Stimulated activated CD8-positive, alpha-beta memory T cell treated with anti-CD3 and anti-CD28 coated beads, Interleukin-15, amount 100 ng/mL, for 48 hours (primary cell): ENCODE results near the gene TGFBI.

Experiments used
- DNase-seq, 2 donors: peaks; one replicate each; pipeline ENCODE4 v3.0.0-alpha.2; 2020; ENCODE audit warnings: low read depth in 2 of 2

Gene TGFBI

DNA sequence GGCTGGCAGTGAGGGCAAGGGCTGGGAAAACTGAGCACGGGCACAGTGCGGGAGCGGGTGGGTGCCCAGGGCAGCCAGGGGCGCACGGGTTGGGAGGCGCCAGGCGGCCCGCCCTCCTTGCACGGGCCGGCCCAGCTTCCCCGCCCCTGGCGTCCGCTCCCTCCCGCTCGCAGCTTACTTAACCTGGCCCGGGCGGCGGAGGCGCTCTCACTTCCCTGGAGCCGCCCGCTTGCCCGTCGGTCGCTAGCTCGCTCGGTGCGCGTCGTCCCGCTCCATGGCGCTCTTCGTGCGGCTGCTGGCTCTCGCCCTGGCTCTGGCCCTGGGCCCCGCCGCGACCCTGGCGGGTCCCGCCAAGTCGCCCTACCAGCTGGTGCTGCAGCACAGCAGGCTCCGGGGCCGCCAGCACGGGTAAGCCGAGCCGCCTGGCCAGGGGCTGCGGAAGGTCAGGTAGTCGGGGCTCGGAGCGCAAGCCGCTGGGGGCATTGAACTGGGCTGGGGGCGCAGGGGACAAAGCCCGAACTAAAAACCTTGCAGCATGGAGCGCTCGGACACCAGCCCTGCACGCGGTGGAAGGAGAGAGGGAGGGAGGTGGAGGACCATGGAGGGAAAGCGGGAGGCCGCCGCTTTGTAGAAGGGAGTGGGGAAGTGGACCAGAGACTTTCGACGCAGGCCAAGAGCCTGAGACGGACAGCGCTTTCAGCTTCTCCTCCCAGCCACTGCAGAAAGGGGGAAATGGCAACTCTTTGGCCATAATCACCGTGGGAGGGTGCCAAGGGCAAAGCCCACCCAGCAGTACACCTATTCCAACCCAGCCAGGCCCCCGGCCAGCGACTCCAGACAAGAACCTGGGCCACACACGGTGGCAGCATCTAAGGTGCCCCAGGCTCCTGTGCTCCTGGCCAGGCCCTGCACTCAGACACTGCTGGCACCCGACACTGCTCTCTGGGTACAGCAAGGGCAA is at the start of gene TGFBI:
Gene TGFBI (plus strand): TSS at position 207 of the 961 bp plus-strand sequence. CDS start 68 bp downstream, at position 275.
- DNase-seq = no peak

DNA sequence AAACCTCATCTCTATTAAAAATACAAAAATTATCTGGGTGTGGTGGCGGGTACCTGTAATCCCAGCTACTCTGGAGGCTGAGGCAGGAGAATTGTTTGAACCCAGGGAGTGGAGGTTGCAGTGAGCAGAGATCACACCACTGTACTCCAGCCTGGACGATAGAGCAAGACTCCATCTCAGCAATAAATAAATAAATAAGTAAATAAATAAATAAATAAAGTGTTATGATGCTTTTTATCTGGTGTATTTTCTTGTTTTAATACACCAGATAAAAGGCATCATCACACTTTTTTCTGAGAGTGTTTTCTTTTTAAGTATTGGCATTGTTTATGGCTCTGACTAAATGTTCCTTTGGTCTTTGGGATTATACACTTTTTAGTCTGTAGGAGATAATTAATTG is 49.8 kb upstream of the TGFBI start:
- no peak for DNase-seq

DNA sequence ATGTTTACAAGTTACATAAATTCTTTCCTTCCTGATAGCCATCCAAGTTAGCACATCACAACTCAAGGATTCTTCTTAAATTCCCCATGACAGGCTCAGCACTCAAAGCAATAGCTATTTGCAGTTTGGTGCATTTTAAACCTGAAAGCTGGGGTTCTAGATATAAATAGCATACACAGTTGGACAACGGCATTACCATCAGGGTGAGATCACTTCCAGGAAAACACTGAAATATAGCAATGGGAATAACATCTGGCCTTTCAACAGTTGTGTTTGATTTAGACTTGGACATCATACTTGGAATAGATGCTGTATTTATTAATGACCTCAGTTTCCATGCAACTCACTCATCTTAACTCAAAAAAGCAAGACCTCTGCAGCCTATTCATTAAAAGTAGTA is 49.3 kb upstream of the TGFBI start:
- no peak for DNase-seq

DNA sequence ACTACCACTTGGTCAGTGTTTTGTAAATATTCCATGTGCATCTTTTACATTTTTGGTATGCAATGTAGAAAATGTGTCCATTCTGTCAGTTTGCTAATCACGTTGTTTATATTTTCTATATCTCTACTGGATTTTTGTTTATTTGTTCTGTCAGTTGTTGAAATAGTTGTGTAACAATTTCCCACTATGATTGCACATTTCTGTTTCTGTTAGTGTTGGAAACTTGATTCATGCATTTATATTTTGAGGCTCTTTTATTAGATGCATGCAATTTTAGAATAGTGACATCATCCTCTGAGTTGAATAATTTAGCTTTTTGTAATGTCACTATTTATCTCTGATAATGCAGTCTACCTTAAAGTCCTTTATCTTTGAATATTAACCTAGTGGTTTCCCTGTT is 48.2 kb upstream of the TGFBI start:
- DNase-seq = no peak

DNA sequence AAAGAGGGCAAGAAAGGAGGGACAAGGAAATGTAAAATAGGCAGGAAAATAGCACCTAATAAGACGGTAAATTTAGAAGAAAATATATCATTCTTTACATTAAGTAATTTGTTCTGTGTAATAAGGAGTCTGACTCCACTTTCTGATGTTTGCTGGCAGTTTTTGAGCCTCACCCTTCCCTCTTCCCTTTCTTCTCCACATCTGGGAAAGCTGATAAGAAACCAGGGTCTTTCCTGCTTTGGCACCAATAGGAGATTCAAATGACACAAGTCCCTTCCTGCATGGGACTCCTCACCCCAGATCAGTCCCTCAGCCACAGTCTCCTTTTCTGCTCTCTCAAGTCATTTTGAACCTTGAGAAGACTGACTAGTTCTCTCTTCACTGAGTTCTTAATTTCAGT is 42.8 kb upstream of the TGFBI start:
- DNase-seq = no peak

DNA sequence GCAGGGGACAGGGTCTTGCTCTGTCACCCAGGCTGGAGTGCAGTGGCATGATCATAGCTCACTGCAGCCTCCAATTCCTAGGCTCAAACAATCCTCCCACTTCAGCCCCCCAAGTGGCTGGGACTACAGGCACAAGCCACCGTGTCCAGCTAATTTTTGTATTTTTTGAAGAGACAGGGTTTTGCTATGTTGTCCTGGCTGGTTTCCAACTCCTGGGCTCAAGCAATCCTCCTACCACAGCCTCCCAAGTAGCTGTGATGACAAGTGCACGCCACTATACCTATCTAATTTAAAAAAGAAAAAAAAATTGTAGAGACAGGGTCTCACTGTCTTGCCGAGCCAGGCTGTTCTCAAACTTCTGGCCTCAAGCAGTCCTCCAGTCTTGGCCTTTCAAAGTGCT is 42.4 kb upstream of the TGFBI start:
- no peak for DNase-seq

DNA sequence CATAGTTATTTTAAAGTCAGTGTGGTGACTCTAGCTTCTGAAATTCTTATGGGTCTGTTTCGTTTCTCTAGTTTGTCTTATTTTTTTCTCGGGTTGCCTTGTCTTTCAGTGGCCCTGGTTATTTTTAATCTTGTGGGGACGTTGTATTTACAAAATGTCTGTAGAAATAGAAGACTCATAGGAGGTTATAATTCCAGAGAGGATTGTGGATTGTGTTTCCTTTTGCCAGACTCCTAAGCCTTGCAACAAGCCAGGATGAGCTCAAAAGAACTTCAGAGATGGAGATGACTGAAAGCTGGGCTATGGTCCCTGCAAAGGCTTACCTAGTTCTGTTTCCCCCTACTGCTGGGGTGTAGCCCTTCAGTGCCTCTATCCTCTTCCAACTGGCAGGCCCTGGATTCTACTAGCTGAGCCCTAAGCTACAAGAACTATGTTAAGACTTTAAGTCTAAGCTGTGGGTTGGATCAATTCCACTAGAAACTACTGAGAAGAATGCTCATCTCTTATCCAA is 41.8 kb upstream of the TGFBI start:
- no peak for DNase-seq

DNA sequence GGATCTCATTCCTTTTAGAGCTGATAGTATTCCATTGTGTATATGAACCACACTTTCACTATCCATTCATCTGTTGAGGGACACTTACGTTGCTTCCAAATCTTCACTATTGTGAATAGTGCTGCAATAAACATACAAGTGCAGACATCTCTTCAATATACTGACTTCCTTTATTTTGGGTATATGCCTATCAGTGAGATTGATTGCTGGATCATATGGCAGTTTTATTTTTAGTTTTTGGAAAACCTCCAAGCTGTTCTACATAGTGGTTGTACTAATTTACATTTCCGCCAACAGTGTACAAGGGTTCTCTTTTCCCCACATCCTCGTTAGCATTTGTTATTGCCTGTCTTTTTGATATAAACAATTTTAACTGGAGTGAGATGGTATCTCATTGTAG is 40.2 kb upstream of the TGFBI start:
- DNase-seq = no peak

DNA sequence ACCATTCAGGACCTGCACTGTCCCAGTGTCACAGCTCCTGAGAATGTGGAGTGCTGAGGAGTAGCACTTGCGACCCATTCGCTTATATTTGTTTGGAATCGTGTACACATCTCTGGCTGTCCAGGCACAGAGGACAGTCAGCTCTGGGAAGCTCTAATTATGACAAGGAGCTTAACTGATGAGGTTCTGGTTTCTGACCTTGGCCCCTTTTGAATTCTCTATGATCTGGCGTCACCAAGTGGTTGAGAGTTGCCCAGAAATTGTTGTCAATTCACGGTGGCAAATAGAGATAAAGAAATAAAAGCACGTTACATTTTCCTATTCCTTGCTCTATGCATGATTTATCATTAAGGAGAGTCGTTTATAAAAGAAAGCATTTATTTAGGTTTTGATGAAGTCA is 39.1 kb upstream of the TGFBI start:
- no peak for DNase-seq

DNA sequence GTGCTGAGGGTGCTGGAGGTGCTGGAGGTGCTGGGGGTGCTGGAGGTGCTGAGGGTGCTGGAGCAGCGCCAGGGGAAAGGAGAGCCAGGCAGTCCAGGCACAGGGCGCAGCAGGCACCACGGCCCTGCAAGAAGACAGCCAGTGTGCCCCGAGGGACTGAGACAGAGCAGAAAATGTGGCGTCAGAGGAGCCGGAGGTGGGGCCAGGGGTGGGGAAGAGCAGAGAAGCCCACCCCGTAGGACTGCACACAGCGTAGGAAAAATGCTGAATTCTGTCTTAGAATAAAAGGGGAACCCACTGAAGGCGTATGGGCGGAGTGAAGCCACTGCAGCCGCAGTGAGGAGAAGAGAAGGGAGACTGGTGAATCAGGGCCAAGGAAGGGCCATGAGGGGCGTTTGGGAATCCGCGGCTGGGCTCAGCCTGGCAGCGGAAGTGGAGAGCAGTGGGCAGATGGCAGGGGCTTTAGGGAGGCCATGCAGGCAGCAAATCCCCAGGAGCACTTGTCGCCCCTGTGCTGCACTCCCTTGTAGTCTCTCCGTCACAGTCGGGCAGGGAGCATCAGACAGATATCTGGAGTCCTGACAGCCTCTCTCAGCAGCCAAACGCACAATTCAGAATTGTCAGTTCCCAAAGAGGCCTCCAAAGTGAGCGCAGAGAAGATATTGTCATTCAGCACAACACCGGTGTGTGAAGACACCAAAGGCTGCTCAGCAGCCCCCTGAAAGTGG is 38.1 kb upstream of the TGFBI start:
- no peak for DNase-seq

DNA sequence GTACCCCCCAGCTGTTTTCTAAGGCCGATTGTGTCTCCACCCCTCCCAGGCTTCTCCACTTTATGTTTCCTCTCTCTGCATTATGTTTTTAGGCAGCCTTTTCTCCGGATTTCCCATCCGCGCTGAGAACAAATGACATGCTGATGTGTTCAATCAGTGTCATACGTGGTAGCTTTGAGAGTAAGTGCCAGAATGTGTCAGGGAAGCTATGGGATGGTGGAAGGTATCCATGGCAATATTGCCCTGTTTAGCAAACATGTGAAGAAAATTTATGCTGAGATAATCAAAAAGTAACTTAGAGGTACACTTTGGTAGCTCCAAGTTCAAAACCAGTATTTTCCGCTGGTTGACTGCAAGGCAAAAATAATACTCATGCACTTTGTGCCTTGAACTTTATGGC is 37.4 kb upstream of the TGFBI start:
- no peak for DNase-seq

DNA sequence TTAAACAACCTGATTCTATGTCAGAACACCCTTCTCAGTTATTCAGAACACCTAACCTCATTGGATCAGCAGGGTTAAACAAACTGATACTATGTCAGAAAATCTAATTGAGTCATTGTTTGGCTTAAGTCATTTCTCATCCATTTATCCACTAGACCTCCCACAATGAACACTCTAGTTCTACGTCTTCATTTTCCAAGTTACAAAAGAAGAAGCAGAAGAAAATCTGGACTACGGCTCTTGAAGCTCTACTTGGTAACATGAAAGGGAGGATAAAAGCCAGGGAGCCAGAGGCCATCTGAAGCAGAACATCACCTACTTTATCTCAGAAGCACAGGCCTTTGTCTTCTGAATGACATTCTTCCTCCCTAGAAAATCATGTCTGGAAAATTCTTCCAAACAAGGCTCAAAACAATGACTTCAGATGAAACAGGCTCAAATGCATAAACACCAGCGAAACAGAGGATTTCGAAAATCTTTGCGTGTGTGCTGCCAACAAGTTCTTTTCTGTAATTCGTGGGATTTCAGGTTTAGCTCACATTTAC is 35.4 kb upstream of the TGFBI start:
- DNase-seq = no peak

DNA sequence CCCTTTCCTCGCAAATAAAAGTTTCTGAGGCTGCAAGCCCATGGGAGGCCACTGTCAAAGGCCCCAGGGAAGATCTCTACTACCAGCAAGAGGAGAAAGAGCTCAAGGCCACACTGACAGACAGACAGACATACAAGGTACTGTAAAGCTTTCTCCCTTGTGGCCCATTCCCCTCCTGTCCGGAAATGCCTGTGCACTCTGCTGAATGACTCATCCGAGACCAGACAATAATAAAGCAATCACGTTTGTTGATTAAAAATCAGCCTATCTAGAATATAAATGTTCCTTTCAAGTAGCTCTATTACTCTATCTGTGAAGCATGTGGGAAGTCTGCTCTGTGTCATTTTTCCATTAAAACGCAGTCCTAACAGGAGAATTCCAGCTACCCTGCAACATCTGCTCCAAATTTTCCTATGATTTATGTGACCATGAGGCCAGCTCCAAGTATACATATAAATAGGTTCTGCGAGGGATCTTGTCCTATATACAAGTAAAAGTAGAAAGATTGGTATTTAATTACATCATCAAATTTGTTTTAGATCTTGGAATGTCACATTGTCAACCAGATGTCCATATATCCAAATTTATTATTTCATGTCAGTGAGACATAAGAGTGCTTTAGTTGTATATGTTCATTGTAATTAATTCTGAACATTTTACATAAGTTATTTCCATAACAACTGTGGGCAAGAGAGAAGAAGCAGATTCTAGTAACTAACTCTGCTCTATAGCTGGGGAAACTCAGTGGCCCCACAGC is 34.7 kb upstream of the TGFBI start:
- no peak for DNase-seq

DNA sequence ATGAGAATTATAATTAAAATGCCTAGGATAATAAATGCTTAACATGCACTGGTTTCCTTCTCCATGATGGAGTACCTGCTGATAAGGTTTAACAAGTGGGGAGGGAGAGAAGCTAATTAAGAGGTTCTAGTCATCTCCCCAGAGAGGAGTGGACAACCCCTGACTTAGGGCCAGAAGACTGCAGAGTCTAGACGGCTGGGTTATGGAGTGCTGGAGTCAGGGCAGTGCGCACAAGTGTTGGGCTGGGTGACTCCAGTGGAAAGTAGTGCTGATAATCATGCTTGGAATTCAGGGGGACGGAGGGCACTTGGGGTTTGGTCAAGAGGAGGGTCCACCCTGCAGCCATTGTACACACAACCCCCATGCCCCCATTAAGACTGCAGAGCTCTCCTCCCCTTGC is 32.8 kb upstream of the TGFBI start:
- DNase-seq = no peak

DNA sequence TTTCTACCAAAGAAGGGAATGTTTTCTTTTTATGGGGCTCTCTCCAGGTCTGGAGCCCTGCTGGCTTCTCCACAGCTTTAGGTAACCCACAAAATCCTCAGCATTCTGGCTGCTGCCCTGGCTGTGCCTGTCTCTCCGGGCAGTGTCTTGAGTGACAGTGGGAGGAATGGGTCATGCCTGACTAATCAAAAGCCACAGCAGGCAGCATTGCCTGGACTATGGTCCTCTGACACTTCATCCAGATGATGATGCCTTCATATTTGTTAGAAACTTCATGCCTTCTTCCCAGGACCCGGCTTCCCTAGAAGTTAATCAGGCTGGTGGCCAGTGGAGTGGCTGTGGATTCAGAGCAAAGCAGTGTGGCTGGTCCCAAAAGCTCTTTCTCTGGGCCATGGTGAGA is 32.2 kb upstream of the TGFBI start:
- no peak for DNase-seq

DNA sequence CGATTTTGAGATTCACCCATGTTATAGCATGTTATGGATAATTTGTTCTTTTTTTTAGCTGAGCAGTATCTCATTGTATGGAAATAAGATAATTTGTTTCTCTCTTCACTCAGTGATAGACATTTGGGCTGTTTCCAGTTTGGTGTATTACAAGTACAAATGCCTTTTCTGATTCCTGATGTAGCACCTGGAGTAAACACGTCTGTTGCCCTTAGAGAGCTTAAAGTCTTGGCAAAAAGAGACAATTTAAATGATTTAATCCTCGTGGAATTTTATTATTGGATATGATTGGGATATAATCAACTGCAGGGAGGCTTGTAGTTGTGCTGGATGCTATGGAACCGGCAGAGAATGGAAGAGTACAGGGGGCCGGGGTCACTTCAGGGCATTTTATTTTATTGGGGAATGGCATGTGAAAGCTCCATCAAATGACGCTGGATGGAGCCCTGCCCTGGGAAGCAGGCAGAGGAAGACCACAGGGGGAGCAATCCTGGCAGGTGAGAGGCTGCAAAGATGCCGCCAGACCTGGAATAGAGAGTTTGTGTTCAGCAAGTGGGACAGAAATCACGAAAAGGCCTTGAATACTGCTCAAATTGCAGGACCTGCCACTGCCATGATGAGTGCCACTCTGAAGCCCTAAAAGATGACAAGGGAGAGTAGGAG is 31.0 kb upstream of the TGFBI start:
- no peak for DNase-seq

DNA sequence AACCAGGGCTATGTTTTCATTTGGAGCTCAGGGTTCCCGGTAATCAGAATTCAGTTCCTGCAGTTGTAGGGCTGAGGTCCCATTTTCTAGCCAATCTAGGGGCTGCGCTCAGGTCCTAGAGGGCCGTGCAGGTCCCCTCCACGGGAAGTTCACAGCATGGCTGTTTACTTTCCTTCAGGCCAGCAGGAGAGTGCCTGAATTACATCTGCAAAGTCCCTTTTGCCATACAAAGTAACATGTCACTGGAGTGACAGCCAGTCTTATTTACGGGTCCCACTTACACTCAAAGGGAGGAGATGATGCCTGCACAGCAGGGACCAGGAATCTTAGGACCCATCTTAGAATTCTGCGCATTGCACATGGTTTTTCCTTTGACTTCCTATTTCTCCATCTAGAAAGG is 29.9 kb upstream of the TGFBI start:
- no peak for DNase-seq

DNA sequence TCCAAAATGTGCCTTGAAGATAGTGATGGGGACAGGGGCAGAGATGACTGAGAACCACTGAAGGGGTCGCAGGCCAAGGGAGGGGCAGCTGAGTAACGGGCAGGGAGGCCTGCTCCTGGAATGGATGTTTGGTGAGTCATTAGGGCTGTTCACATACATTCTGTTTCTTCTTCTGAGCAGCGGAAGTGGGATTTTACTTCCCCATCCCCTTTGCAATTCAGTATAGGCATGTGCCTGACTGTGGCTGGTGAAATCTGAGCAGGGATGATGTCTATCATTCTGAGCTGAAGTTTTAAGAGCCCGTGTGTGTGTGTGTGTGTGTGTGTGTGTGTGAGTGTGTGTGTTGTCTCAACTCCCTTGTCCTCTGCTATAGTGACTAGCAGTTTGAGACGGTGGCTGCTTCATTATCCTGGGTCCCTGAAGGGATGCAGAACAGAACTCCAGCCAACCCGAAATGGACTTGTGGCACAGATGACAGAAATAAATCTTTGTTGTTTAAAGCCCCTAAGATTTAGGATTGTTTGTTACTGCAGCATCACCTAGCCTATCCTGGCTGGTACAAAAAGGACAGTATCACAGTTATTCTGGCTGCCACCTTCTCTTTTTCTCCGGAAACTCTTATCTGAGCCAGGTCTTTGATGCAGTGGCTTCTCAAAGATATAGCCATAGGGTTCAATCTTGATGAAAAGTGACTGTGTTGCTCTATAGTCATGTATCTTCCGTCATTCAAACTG is 29.2 kb upstream of the TGFBI start:
- no peak for DNase-seq

DNA sequence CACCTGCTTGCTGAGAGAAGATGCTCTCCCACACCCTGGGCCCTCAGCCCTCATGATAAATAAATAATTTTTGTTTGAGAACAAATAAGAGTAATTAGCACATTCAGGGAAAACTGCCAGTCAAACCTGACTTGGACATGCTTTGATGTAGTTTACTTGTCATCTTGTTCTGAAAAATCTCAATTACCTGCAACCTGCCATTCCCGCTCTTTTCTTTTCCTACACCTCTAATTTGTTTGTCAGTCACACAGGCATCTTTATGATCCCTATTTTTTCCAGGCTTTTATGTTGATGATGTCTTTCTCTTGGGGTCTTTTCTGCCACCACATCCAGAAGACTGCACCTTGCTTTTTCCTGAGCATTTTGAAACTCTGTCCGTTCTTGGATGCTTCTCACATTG is 28.6 kb upstream of the TGFBI start:
- no peak for DNase-seq

DNA sequence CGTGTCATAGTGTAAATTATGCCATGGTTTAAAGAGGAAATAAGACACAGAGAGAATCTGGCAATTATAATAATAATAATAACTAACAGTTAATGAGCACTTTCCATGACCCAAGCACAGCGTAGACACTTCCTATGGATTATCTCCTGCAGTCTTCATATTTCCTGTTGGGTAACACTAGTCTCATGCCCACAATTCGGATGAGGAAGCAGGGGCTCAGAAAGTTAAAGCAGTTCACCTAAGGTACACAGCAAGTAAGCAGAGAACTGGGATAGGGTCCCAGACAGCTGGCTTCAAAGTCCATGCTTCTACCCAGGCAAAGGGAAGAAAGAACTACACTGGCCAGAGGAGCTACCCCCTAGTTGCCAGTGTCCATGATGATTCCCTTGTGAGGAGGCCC is 27.9 kb upstream of the TGFBI start:
- DNase-seq = no peak
